Measurements from ENCODE around the gene NLN. TPM values are rescaled to one million over a fixed set of nuclear protein-coding genes. Genes with fewer than 3 reads are reported as not detected.

Gene NLN
- total and polyA plus RNA-seq, 2 of the 13 experiments (the other 11 are each of a cell fraction or from before 2014, with no cell fraction given), result 11.9 to 36.7 TPM

GRCh38 chr5:65702036-65702435, 20.0 kb upstream of the NLN start (continued):
- TF ChIP-seq ZBTB3 (CRISPR knock-in tag; IDR thresholded peaks at IDR 0.05; ENCODE audit: borderline replicate concordance, low read depth) (no peak), ZSCAN21 (CRISPR knock-in tag; IDR thresholded peaks at IDR 0.05; ENCODE audit: borderline replicate concordance) (no peak), ELF3 (CRISPR knock-in tag; IDR thresholded peaks at IDR 0.05) (0 out of 2 replicates have a peak, but pooled peaks have one; percentile 26), SNAPC2 (CRISPR knock-in tag; IDR thresholded peaks at IDR 0.05) (no peak), WIZ (CRISPR knock-in tag; IDR thresholded peaks at IDR 0.05) (no peak), HINFP (CRISPR knock-in tag; IDR thresholded peaks at IDR 0.05; ENCODE audit: low read depth) (no peak), BHLHE40 (IDR thresholded peaks at IDR 0.05; ENCODE audit: low read length) (no peak), HMGA1 (CRISPR knock-in tag; conservative IDR thresholded peaks at IDR 0.05) (no peak), EP300 (IDR thresholded peaks at IDR 0.05; ENCODE audit: low read depth in 2 of 2, low read length in 2 of 2) (peak in 1 of 2 experiments; percentile 15; a peak in 1 of 4 replicates), EP300 (CRISPR knock-in tag; IDR thresholded peaks at IDR 0.05; ENCODE audit: borderline replicate concordance) (no peak), PHF20 (CRISPR knock-in tag; IDR thresholded peaks at IDR 0.05) (no peak), ZNF782 (CRISPR knock-in tag; IDR thresholded peaks at IDR 0.05; ENCODE audit: borderline replicate concordance) (no peak), NR2F2 (IDR thresholded peaks at IDR 0.05; ENCODE audit: borderline replicate concordance, low read depth) (no peak), ZNF615 (CRISPR knock-in tag; IDR thresholded peaks at IDR 0.05; ENCODE audit: borderline replicate concordance) (no peak), ZNF10 (CRISPR knock-in tag; IDR thresholded peaks at IDR 0.05; ENCODE audit: borderline replicate concordance, low read depth) (no peak), ZMYM4 (CRISPR knock-in tag; IDR thresholded peaks at IDR 0.05) (0 out of 2 replicates have a peak, but pooled peaks have one; percentile 41), SETDB1 (CRISPR knock-in tag; IDR thresholded peaks at IDR 0.05; ENCODE audit: borderline replicate concordance) (no peak), PLSCR1 (CRISPR knock-in tag; IDR thresholded peaks at IDR 0.05; ENCODE audit: borderline replicate concordance) (no peak), HNF4G (IDR thresholded peaks at IDR 0.05; ENCODE audit: borderline replicate concordance, low read depth, low read length) (0 out of 2 replicates have a peak, but pooled peaks have one; percentile 13), HNF4G (CRISPR knock-in tag; IDR thresholded peaks at IDR 0.05; ENCODE audit: borderline replicate concordance, low read depth) (peak; percentile 58; the same call in 1 of the 2 replicates), POGZ (CRISPR knock-in tag; IDR thresholded peaks at IDR 0.05) (peak; percentile 69), E2F2 (CRISPR knock-in tag; IDR thresholded peaks at IDR 0.05; ENCODE audit: borderline replicate concordance) (no peak), HOMEZ (CRISPR knock-in tag; IDR thresholded peaks at IDR 0.05; ENCODE audit: low read depth) (peak; percentile 96), SP2 (CRISPR knock-in tag; IDR thresholded peaks at IDR 0.05) (no peak), SOX6 (IDR thresholded peaks at IDR 0.05) (no peak), SOX6 (CRISPR knock-in tag; IDR thresholded peaks at IDR 0.05) (no peak), CBFB (CRISPR knock-in tag; IDR thresholded peaks at IDR 0.05) (no peak), ZNF577 (CRISPR knock-in tag; IDR thresholded peaks at IDR 0.05; ENCODE audit: borderline replicate concordance, low read depth) (no peak)

All from HepG2 (cell line).